ENCODE measurements around the gene DNASE1L2.

DNA sequence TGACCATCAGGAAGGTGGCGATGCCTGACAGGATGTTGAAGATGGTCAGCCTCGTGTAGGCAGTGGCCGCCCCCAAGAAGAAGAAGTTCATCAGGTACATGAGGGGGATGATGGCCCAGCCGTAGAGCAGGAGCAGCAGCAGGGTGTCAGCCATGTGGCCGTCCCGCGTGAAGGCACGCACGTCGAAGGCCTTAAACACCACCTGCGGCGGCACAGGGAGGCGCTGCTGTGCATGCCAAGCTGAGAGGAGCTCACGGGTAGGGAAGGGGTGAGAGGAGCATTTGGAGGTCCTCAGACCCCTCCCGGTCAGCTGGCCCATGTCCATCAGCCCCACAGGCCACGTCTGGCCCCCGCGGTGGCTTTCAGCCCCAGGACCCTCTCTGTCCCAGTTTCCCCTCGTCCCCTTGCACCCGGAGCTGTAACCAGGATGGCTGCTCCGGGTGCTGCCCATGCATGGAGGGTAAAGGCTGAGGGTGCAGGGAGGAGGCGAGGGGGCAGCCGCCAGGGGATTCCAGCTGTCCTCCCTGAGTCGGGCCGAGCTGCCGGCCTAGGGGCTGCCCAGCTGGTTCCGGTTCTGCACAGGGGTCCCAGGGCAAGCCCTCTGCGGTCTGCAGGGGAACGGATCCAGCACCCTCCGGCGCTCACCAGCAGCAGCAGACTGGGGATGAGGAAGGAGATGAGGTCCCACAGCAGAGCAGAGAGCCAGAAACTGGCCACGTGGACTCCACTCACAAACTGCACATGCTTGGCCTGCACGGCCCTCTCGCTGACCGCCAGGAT lies 48.7 kb downstream of the DNASE1L2 start:
- TF ChIP-seq CTCF (IDR thresholded peaks at IDR 0.05) (no peak), POLR2A (IDR thresholded peaks at IDR 0.05) (no peak)

Measured in testis (tissue), 2 donors.